A549 (cell line): ENCODE data around the gene SYNDIG1L.

ENCODE experiments used
- CBX8 ChIP-seq: fragments of 200-600 bp; sonication (generic); IDR thresholded peaks from 2 replicates; pipeline ENCODE4 v1.6.1; 2016
- CHD4 ChIP-seq: fragments of 200-600 bp; sonication (generic); IDR thresholded peaks from 2 replicates; pipeline ENCODE4 v1.6.1; 2016; ENCODE audit warnings: antibody characterized with exemption, mild to moderate bottlenecking, borderline replicate concordance
- CTCF ChIP-seq: fragments of >200 bp; sonication (Bioruptor Twin); formaldehyde crosslinking; IDR thresholded peaks from 3 replicates; pipeline ENCODE4 v1.5.1; 2016
- HOXA7 ChIP-seq: fragments of 250-450 bp; sonication (Bioruptor Pico); IDR thresholded peaks from 2 replicates; pipeline ENCODE4 v1.5.0; 2020; ENCODE audit warnings: mild to moderate bottlenecking, moderate library complexity
- HOXB13 ChIP-seq: fragments of 250-450 bp; sonication (Bioruptor Pico); IDR thresholded peaks from 2 replicates; pipeline ENCODE4 v1.5.0; 2020; ENCODE audit warnings: low read depth, mild to moderate bottlenecking, moderate library complexity
- JUNB ChIP-seq: fragments of >200 bp; sonication (Bioruptor Twin); formaldehyde crosslinking; IDR thresholded peaks from 2 replicates; pipeline ENCODE4 v1.6.1; 2016
- MAZ ChIP-seq: fragments of 150-350 bp; IDR thresholded peaks from 2 replicates; pipeline ENCODE4 v1.6.1; 2014; ENCODE audit warnings: antibody characterized with exemption, low read depth, low read length, borderline replicate concordance
- MYC ChIP-seq: IDR thresholded peaks from 2 replicates; pipeline ENCODE4 v1.6.1; 2012; ENCODE audit warnings: mild to moderate bottlenecking, inconsistent platforms, low read length, improper control_type of control experiment, borderline replicate concordance
- POLR2A ChIP-seq: IDR thresholded peaks from 2 replicates; pipeline ENCODE4 v1.6.1; 2012; ENCODE audit warnings: mild to moderate bottlenecking, low read length
- RNF2 ChIP-seq: fragments of 200-600 bp; sonication (generic); IDR thresholded peaks from 2 replicates; pipeline ENCODE4 v1.6.1; 2016; ENCODE audit warnings: low read depth, mild to moderate bottlenecking, antibody characterized with exemption, moderate library complexity, borderline replicate concordance
- TF ChIP-seq, protein P1 (sequence below): IDR thresholded peaks from 2 replicates; pipeline ENCODE4 v1.6.1; 2012
- TF ChIP-seq, protein P2 (sequence below): fragments of 250-450 bp; sonication (Bioruptor Pico); IDR thresholded peaks from 2 replicates; pipeline ENCODE4 v1.5.0; 2021; ENCODE audit warnings: mild to moderate bottlenecking, moderate library complexity, borderline replicate concordance
- TF ChIP-seq, protein P3 (sequence below): fragments of 200-600 bp; sonication (generic); IDR thresholded peaks from 2 replicates; pipeline ENCODE4 v1.6.1; 2016; ENCODE audit warnings: antibody characterized with exemption, mild to moderate bottlenecking, moderate library complexity

- TF ChIP-seq CTCF, result no peak
- TF ChIP-seq JUNB, result no peak
- no peak for TF ChIP-seq POLR2A
- no peak for TF ChIP-seq MYC
- TF ChIP-seq, protein P1, sequence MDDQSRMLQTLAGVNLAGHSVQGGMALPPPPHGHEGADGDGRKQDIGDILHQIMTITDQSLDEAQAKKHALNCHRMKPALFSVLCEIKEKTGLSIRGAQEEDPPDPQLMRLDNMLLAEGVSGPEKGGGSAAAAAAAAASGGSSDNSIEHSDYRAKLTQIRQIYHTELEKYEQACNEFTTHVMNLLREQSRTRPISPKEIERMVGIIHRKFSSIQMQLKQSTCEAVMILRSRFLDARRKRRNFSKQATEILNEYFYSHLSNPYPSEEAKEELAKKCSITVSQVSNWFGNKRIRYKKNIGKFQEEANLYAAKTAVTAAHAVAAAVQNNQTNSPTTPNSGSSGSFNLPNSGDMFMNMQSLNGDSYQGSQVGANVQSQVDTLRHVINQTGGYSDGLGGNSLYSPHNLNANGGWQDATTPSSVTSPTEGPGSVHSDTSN, result no peak
- TF ChIP-seq CBX8, result no peak
- TF ChIP-seq HOXB13 (CRISPR knock-in tag), result no peak
- no peak for TF ChIP-seq CHD4
- TF ChIP-seq MAZ, result no peak
- TF ChIP-seq, protein P2, sequence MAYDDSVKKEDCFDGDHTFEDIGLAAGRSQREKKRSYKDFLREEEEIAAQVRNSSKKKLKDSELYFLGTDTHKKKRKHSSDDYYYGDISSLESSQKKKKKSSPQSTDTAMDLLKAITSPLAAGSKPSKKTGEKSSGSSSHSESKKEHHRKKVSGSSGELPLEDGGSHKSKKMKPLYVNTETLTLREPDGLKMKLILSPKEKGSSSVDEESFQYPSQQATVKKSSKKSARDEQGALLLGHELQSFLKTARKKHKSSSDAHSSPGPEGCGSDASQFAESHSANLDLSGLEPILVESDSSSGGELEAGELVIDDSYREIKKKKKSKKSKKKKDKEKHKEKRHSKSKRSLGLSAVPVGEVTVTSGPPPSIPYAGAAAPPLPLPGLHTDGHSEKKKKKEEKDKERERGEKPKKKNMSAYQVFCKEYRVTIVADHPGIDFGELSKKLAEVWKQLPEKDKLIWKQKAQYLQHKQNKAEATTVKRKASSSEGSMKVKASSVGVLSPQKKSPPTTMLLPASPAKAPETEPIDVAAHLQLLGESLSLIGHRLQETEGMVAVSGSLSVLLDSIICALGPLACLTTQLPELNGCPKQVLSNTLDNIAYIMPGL (CRISPR knock-in tag), result no peak
- TF ChIP-seq HOXA7 (CRISPR knock-in tag), result no peak
- TF ChIP-seq RNF2, result no peak
- TF ChIP-seq, protein P3, sequence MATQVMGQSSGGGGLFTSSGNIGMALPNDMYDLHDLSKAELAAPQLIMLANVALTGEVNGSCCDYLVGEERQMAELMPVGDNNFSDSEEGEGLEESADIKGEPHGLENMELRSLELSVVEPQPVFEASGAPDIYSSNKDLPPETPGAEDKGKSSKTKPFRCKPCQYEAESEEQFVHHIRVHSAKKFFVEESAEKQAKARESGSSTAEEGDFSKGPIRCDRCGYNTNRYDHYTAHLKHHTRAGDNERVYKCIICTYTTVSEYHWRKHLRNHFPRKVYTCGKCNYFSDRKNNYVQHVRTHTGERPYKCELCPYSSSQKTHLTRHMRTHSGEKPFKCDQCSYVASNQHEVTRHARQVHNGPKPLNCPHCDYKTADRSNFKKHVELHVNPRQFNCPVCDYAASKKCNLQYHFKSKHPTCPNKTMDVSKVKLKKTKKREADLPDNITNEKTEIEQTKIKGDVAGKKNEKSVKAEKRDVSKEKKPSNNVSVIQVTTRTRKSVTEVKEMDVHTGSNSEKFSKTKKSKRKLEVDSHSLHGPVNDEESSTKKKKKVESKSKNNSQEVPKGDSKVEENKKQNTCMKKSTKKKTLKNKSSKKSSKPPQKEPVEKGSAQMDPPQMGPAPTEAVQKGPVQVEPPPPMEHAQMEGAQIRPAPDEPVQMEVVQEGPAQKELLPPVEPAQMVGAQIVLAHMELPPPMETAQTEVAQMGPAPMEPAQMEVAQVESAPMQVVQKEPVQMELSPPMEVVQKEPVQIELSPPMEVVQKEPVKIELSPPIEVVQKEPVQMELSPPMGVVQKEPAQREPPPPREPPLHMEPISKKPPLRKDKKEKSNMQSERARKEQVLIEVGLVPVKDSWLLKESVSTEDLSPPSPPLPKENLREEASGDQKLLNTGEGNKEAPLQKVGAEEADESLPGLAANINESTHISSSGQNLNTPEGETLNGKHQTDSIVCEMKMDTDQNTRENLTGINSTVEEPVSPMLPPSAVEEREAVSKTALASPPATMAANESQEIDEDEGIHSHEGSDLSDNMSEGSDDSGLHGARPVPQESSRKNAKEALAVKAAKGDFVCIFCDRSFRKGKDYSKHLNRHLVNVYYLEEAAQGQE, result no peak
Observed at GRCh38 chr14:74391479-74391878, 34.5 kb downstream of the SYNDIG1L start.
